Fibroblast of the aortic adventitia (primary cell): ENCODE results near the gene LTB. TPM values are rescaled to one million over a fixed set of nuclear protein-coding genes. Genes with fewer than 3 reads are reported as not detected.

ENCODE experiments used
- DNase-seq: peaks from one replicate; pipeline ENCODE4 v3.0.0-alpha.2; 2010; ENCODE audit warnings: low read depth
- H3K4me3 ChIP-seq: 2 replicates; pipeline ENCODE4 v1.5.1; 2011; ENCODE audit warnings: low read depth, mild to moderate bottlenecking, control low read depth, low read length, moderate library complexity
- CTCF ChIP-seq: IDR thresholded peaks from 2 replicates; pipeline ENCODE4 v1.5.1; 2011; ENCODE audit warnings: mild to moderate bottlenecking, low read length, control low read depth, inconsistent platforms; ENCODE audit not compliant: insufficient read depth
- total RNA-seq: library from RNA; depleted of rRNA; stranded (reverse); fragments of >200 nt; gene quantifications from 2 replicates; pipeline ENCODE4 v1.2.3, GENCODE V29; 2012; ENCODE audit warnings: low replicate concordance

The LTB gene
- total RNA-seq, 1 donor: not detected

- no peak for TF ChIP-seq CTCF
- peak overlapping the region; percentile 89 for H3K4me3 ChIP-seq
- no peak for DNase-seq
These were observed 1.8 kb downstream of the LTB start for GRCh38 chr6:31580438-31580740.

- DNase-seq: no peak
- TF ChIP-seq CTCF: no peak
- H3K4me3 ChIP-seq: no peak overlapping the region
These were observed 2.4 kb downstream of the LTB start for GRCh38 chr6:31579546-31580437.

DNA sequence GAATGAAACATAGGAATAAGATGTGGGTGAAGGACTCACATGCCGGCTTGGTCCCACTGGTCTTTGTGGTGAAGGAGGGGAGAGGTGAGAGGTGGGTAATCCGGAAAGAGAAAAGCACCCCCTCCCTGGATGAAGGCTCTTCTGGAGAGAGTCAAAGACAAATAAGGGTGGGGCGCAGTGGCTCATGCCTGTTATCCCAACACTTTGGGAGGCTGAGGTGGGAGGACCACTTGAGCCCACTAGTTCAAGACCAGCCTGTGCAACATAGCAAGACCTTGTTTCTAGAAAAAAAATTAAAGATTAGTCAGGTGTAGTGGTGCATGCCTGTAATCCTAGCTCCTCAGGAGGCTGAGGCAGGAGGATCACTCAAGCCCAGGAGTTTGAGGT lies 3.1 kb downstream of the LTB start:
- H3K4me3 ChIP-seq: no peak overlapping the region
- no peak for DNase-seq
- TF ChIP-seq CTCF: no peak

DNA sequence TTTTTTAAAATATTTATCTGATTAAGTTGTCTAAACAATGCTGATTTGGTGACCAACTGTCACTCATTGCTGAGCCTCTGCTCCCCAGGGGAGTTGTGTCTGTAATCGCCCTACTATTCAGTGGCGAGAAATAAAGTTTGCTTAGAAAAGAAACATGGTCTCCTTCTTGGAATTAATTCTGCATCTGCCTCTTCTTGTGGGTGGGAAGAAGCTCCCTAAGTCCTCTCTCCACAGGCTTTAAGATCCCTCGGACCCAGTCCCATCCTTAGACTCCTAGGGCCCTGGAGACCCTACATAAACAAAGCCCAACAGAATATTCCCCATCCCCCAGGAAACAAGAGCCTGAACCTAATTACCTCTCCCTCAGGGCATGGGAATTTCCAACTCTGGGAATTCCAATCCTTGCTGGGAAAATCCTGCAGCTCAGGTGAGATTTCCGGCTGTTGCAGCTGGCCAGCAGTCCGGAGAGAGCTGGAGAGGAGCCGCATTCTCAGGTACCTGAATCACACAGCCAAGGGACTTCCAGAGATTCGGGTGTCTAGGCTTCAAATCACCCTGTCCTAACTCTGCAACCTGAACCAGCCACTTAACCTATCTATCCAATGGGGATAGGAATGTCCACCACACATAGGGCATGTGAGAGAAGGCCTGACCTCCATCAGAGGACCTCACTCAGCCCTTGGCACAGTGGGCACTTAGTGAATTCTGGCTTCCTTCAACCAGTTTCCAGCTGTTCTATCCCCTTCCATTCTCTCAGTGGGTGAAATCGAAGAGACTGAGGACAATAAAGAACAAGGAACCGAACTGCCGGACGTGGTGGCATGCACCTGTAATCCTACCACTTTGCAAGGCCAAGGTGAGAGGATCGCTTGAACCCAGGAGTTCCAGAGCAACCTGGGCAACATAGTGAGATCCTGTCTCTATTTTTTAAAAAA lies 3.8 kb downstream of the LTB start:
- DNase-seq: no peak
- H3K4me3 ChIP-seq: no peak overlapping the region
- TF ChIP-seq CTCF: no peak

GRCh38 chr6:31577579-31577966 lies 4.7 kb downstream of the LTB start:
- H3K4me3 ChIP-seq: no peak overlapping the region
- no peak for DNase-seq
- TF ChIP-seq CTCF: no peak

DNA sequence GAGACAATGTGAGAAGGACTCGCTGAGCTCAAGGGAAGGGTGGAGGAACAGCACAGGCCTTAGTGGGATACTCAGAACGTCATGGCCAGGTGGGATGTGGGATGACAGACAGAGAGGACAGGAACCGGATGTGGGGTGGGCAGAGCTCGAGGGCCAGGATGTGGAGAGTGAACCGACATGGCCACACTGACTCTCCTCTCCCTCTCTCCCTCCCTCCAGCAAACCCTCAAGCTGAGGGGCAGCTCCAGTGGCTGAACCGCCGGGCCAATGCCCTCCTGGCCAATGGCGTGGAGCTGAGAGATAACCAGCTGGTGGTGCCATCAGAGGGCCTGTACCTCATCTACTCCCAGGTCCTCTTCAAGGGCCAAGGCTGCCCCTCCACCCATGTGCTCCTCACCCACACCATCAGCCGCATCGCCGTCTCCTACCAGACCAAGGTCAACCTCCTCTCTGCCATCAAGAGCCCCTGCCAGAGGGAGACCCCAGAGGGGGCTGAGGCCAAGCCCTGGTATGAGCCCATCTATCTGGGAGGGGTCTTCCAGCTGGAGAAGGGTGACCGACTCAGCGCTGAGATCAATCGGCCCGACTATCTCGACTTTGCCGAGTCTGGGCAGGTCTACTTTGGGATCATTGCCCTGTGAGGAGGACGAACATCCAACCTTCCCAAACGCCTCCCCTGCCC lies 5.2 kb downstream of the LTB start:
- H3K4me3 ChIP-seq: no peak overlapping the region
- no peak for TF ChIP-seq CTCF
- no peak for DNase-seq
